Neuronal stem cell (in vitro differentiated cells): ENCODE results near the gene USP24. TPM values are rescaled to one million over a fixed set of nuclear protein-coding genes. Genes with fewer than 3 reads are reported as not detected.

Source experiments
- DNase-seq: peaks from one replicate; pipeline ENCODE4 v3.0.0-alpha.2; 2013; ENCODE audit warnings: low spot score
- H2AFZ ChIP-seq: one replicate; pipeline ENCODE4 v1.6.1; 2013; ENCODE audit warnings: mild to moderate bottlenecking, low read length, inconsistent platforms
- H2AK5ac ChIP-seq: 2 replicates; pipeline ENCODE4 v1.6.1; 2013; ENCODE audit warnings: low read depth, mild to moderate bottlenecking, inconsistent platforms, low read length, moderate library complexity, mixed read lengths
- H2BK120ac ChIP-seq: 2 replicates; pipeline ENCODE4 v1.6.1; 2013; ENCODE audit warnings: low read depth, mild to moderate bottlenecking, inconsistent platforms, low read length, moderate library complexity, mixed read lengths
- H2BK12ac ChIP-seq: one replicate; pipeline ENCODE4 v1.6.1; 2013; ENCODE audit warnings: low read length, inconsistent platforms
- H2BK15ac ChIP-seq: 2 replicates; pipeline ENCODE4 v1.6.1; 2013; ENCODE audit warnings: mild to moderate bottlenecking, low read length, inconsistent platforms, mixed read lengths
- H2BK5ac ChIP-seq: one replicate; pipeline ENCODE4 v1.6.1; 2013; ENCODE audit warnings: inconsistent platforms, mild to moderate bottlenecking, low read length, moderate library complexity
- H3K14ac ChIP-seq: one replicate; pipeline ENCODE4 v1.6.1; 2013; ENCODE audit warnings: low read length, inconsistent platforms
- H3K18ac ChIP-seq: 2 replicates; pipeline ENCODE4 v1.6.1; 2013; ENCODE audit warnings: low read length, inconsistent platforms
- H3K23ac ChIP-seq: 2 replicates; pipeline ENCODE4 v1.6.1; 2013; ENCODE audit warnings: low read depth, mild to moderate bottlenecking, mixed read lengths, low read length, inconsistent platforms; ENCODE audit not compliant: poor library complexity
- H3K27ac ChIP-seq: replicated peaks from 3 replicates; pipeline ENCODE4 v1.5.1; 2013; ENCODE audit warnings: low read length, inconsistent platforms
- H3K27me3 ChIP-seq, 3 experiments: 2 replicates each; pipeline ENCODE4 v1.6.1; 2013; ENCODE audit warnings: low read length in 3 of 3, mild to moderate bottlenecking in 2 of 3, inconsistent platforms in 1 of 3, low read depth in 1 of 3, mixed read lengths in 1 of 3, moderate library complexity in 1 of 3; ENCODE audit not compliant: control insufficient read depth in 3 of 3, insufficient read depth in 3 of 3
- H3K36me3 ChIP-seq, 2 donors: replicated peaks in 1 of 2; 2 replicates each; pipeline ENCODE4 v1.6.1; 2013; ENCODE audit warnings: low read length in 2 of 2; ENCODE audit not compliant: control insufficient read depth in 2 of 2, insufficient read depth in 2 of 2
- H3K4ac ChIP-seq: 2 replicates; pipeline ENCODE4 v1.6.1; 2013; ENCODE audit warnings: inconsistent platforms, mild to moderate bottlenecking, low read length, moderate library complexity
- H3K4me1 ChIP-seq, 2 donors: 1 replicate in 1 of 2; 2 replicates in 1 of 2; pipeline ENCODE4 v1.6.1; 2013; ENCODE audit warnings: low read length in 2 of 2, low read depth in 1 of 2; ENCODE audit not compliant: control insufficient read depth in 2 of 2, insufficient read depth in 1 of 2
- H3K4me2 ChIP-seq: one replicate; pipeline ENCODE4 v1.6.1; 2013; ENCODE audit warnings: mild to moderate bottlenecking, low read length, inconsistent platforms; ENCODE audit not compliant: insufficient read depth, poor library complexity, severe bottlenecking
- H3K4me3 ChIP-seq, 2 donors: 2 replicates each; pipeline ENCODE4 v1.5.1; 2013; ENCODE audit warnings: low read length in 2 of 2, mild to moderate bottlenecking in 2 of 2, inconsistent platforms in 1 of 2, moderate library complexity in 1 of 2
- H3K79me1 ChIP-seq: one replicate; pipeline ENCODE4 v1.6.1; 2013; ENCODE audit warnings: low read depth, mild to moderate bottlenecking, inconsistent platforms, low read length, moderate library complexity
- H3K9ac ChIP-seq: one replicate; pipeline ENCODE4 v1.6.1; 2013; ENCODE audit warnings: mild to moderate bottlenecking, low read depth, low read length, inconsistent platforms; ENCODE audit not compliant: poor library complexity
- H3K9me3 ChIP-seq, 2 donors: replicated peaks in 1 of 2; 2 replicates each; pipeline versions ENCODE3 to v1.6.1; 2013; ENCODE audit warnings: low read length in 2 of 2, mild to moderate bottlenecking in 2 of 2, inconsistent platforms in 1 of 2, low read depth in 1 of 2, mixed read lengths in 1 of 2, moderate library complexity in 1 of 2; ENCODE audit not compliant: control insufficient read depth in 2 of 2, insufficient read depth in 1 of 2
- H4K8ac ChIP-seq: one replicate; pipeline ENCODE4 v1.6.1; 2013; ENCODE audit warnings: low read depth, mild to moderate bottlenecking, inconsistent platforms, low read length, moderate library complexity
- H4K91ac ChIP-seq: one replicate; pipeline ENCODE4 v1.6.1; 2013; ENCODE audit warnings: low read length, low read depth, mild to moderate bottlenecking, inconsistent platforms; ENCODE audit not compliant: poor library complexity
- WGBS, 2 donors: extraction: QIAGEN DNeasy Blood & Tissue Kit; methylation state at CpG; one replicate each; pipeline ENCODE4 v1.1.7; 2013; ENCODE audit warnings: missing lambda C conversion rate in 2 of 2, mixed read lengths in 1 of 2; ENCODE audit not compliant: insufficient read length in 2 of 2, insufficient replicate concordance in 1 of 2; ENCODE audit errors: extremely low coverage in 2 of 2; 5-methylcytosine and 5-hydroxymethylcytosine counted together
- polyA plus RNA-seq, 2 experiments: library from polyadenylated mRNA; stranded (reverse); fragments of 200-250 nt; gene quantifications; one replicate each; pipeline ENCODE4 v1.2.3, GENCODE V29; 2013

The USP24 gene
- 11.9 TPM for polyA plus RNA-seq (2013, experiment 1 of 2)
- polyA plus RNA-seq (2013, experiment 2 of 2) = 11.3 TPM

- Histone ChIP-seq H2BK120ac (peak within 1 kb of the TSS; percentile 29), H2BK12ac (peak within 1 kb of the TSS; percentile 97), H3K9ac (peak within 1 kb of the TSS; percentile 99), H3K18ac (peak within 1 kb of the TSS; percentile 100), H3K14ac (peak within 1 kb of the TSS; percentile 99), H3K79me1 (peaks cover 4% of the 10 kb centered on the region), H4K91ac (peak within 1 kb of the TSS; percentile 80), H3K4ac (peak within 1 kb of the TSS; percentile 99), H3K27me3 (no peaks in the 10 kb centered on the region), H3K4me3 (peak within 1 kb of the TSS; percentile 96 to 99), H2AFZ (peak within 1 kb of the TSS; percentile 97), H2BK5ac (peak within 1 kb of the TSS; percentile 94), H3K23ac (peak within 1 kb of the TSS; percentile 99), H3K27ac (peak within 1 kb of the TSS; percentile 97), H3K4me2 (peak within 1 kb of the TSS; percentile 98), H3K4me1 (peaks cover 5 to 21% of the 10 kb centered on the region in 2 donors), H2AK5ac (peak within 1 kb of the TSS; percentile 86), H3K36me3 (peaks cover 0 to 14% of the 10 kb centered on the region in 2 donors), H4K8ac (peak within 1 kb of the TSS; percentile 93), H2BK15ac (peak within 1 kb of the TSS; percentile 84), H3K9me3 (no peaks in the 10 kb centered on the region)
- no CpG with 5 or more reads among the region's 96 CpGs for whole genome bisulfite sequencing, 2 donors
- DNase-seq = peak; percentile 81
Measured at GRCh38 chr1:55215194-55216021, at the start of gene USP24. Gene USP24 (minus strand): TSS chr1:55215364. CDS start chr1:55215113, 251 bp downstream.

- H3K23ac ChIP-seq = no peak overlapping the region
- no peaks in the 10 kb centered on the region for H3K79me1 ChIP-seq
- DNase-seq = no peak
- H3K4me2 ChIP-seq = no peak overlapping the region
- H3K9ac ChIP-seq = no peak overlapping the region
- no peak overlapping the region for H3K4ac ChIP-seq
- no peaks in the 10 kb centered on the region for H3K36me3 ChIP-seq
- no peak overlapping the region for H2AFZ ChIP-seq
- H4K8ac ChIP-seq = no peak overlapping the region
- H3K27ac ChIP-seq = no peak overlapping the region
- no peak overlapping the region for H2AK5ac ChIP-seq
- no peak overlapping the region for H2BK120ac ChIP-seq
- no peak overlapping the region for H2BK12ac ChIP-seq
- no peak overlapping the region for H2BK15ac ChIP-seq
- H2BK5ac ChIP-seq = no peak overlapping the region
- no peak overlapping the region for H3K18ac ChIP-seq
- no peaks in the 10 kb centered on the region for H3K4me1 ChIP-seq
- no peak overlapping the region for H3K14ac ChIP-seq
- WGBS, 2 donors = no CpG with 5 or more reads among the region's 1 CpG
- H3K4me3 ChIP-seq = no peak overlapping the region
- no peaks in the 10 kb centered on the region for H3K9me3 ChIP-seq
- peaks cover 0 to 8% (median 0%) of the 10 kb centered on the region in 3 experiments for H3K27me3 ChIP-seq
- no peak overlapping the region for H4K91ac ChIP-seq
Measured at GRCh38 chr1:55262822-55263221, 47.7 kb upstream of the USP24 start.

- Histone ChIP-seq H2AFZ (no peak overlapping the region), H2BK5ac (no peak overlapping the region), H3K36me3 (no peaks in the 10 kb centered on the region), H2BK12ac (no peak overlapping the region), H2BK120ac (no peak overlapping the region), H3K27ac (no peak overlapping the region), H3K14ac (no peak overlapping the region), H3K9ac (no peak overlapping the region), H3K4ac (no peak overlapping the region), H3K23ac (no peak overlapping the region), H3K4me1 (no peaks in the 10 kb centered on the region), H4K8ac (no peak overlapping the region), H3K4me2 (no peak overlapping the region), H4K91ac (no peak overlapping the region), H3K18ac (no peak overlapping the region), H3K4me3 (no peak overlapping the region), H3K27me3 (peaks cover 0 to 14% (median 0%) of the 10 kb centered on the region in 3 experiments), H3K9me3 (no peaks in the 10 kb centered on the region), H2AK5ac (no peak overlapping the region), H3K79me1 (no peaks in the 10 kb centered on the region), H2BK15ac (no peak overlapping the region)
- no peak for DNase-seq
- WGBS, 2 donors = no CpG with 5 or more reads among the region's 7 CpGs
Measured at GRCh38 chr1:55259911-55260609, 44.9 kb upstream of the USP24 start.

GRCh38 chr1:55257958-55258357 is 42.8 kb upstream of the USP24 start:
- Histone ChIP-seq H3K36me3 (no peaks in the 10 kb centered on the region), H3K23ac (no peak overlapping the region), H3K27me3 (peaks cover 0 to 17% (median 0%) of the 10 kb centered on the region in 3 experiments), H3K4ac (no peak overlapping the region), H3K27ac (no peak overlapping the region), H3K4me3 (no peak overlapping the region), H3K9me3 (no peaks in the 10 kb centered on the region), H3K9ac (no peak overlapping the region), H2BK15ac (no peak overlapping the region), H3K79me1 (no peaks in the 10 kb centered on the region), H2BK12ac (no peak overlapping the region), H3K18ac (no peak overlapping the region), H2BK5ac (no peak overlapping the region), H3K4me2 (no peak overlapping the region), H4K91ac (no peak overlapping the region), H4K8ac (no peak overlapping the region), H3K4me1 (peaks cover 0 to under 1% of the 10 kb centered on the region in 2 donors), H2AFZ (no peak overlapping the region), H2BK120ac (no peak overlapping the region), H3K14ac (no peak overlapping the region), H2AK5ac (no peak overlapping the region)
- no peak for DNase-seq
- no CpG with 5 or more reads among the region's 3 CpGs for WGBS, 2 donors
